ENCODE results near the gene DNAI4. TPM values are rescaled to one million over a fixed set of nuclear protein-coding genes. Genes with fewer than 3 reads are reported as not detected.

DNAI4 gene
- polyA plus RNA-seq, 2 donors = 0.26 to 0.36 TPM

GRCh38 chr1:66775646-66776045 lies 149.0 kb downstream of the DNAI4 start:
- Histone ChIP-seq H3K9me3 (ENCODE audit: control insufficient read depth in 2 of 2, insufficient read depth in 1 of 2, low read depth in 1 of 2, low read length in 1 of 2) (no peaks in the 10 kb centered on the region), H3K4me3 (ENCODE audit: low read depth in 1 of 2, low read length in 2 of 2) (no peak overlapping the region), H3K36me3 (ENCODE audit: control insufficient read depth in 2 of 2, insufficient read depth in 2 of 2, low read length in 1 of 2) (no peaks in the 10 kb centered on the region), H3K4me1 (ENCODE audit: control insufficient read depth in 2 of 2, insufficient read depth in 2 of 2, low read length in 1 of 2) (no peaks in the 10 kb centered on the region), H3K27ac (ENCODE audit: low read depth in 2 of 2, low read length in 1 of 2) (no peak overlapping the region), H3K27me3 (ENCODE audit: control insufficient read depth in 1 of 2, insufficient read depth in 2 of 2, low read length in 2 of 2) (no peaks in the 10 kb centered on the region)
- 94 to 96% methylated on average over 3 of the region's 3 CpGs for whole genome bisulfite sequencing, 2 donors

- no peaks in the 10 kb centered on the region for H3K9me3 ChIP-seq (ENCODE audit: control insufficient read depth in 2 of 2, insufficient read depth in 1 of 2, low read depth in 1 of 2, low read length in 1 of 2)
Observed at GRCh38 chr1:66774438-66774837, 150.2 kb downstream of the DNAI4 start.

DNA sequence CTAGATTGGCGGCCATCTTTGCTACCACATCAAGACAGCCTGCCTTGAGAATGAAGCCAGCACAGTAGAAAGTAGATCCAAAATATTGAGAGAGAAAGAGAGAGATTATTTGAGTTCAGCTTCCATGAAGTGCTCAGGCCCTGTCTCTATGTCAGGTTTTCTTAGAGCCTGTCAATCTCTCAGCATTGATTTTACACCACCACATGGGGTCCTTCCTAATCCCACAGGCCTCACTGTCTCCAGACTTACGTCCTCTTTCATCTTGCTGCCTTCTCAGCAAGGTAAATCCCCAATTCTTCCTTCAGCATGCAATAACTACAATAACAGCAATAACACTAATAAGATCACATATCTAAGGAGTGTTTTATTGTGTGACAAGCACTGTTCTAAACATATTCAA lies 151.4 kb downstream of the DNAI4 start:
- Histone ChIP-seq H3K4me1 (ENCODE audit: control insufficient read depth in 2 of 2, insufficient read depth in 2 of 2, low read length in 1 of 2) (no peaks in the 10 kb centered on the region), H3K9me3 (ENCODE audit: control insufficient read depth in 2 of 2, insufficient read depth in 1 of 2, low read depth in 1 of 2, low read length in 1 of 2) (no peaks in the 10 kb centered on the region), H3K27me3 (ENCODE audit: control insufficient read depth in 1 of 2, insufficient read depth in 2 of 2, low read length in 2 of 2) (no peaks in the 10 kb centered on the region), H3K4me3 (ENCODE audit: low read depth in 1 of 2, low read length in 2 of 2) (no peak overlapping the region), H3K36me3 (ENCODE audit: control insufficient read depth in 2 of 2, insufficient read depth in 2 of 2, low read length in 1 of 2) (no peaks in the 10 kb centered on the region), H3K27ac (ENCODE audit: low read depth in 2 of 2, low read length in 1 of 2) (no peak overlapping the region)
- 92 to 96% methylated on average over 2 of the region's 2 CpGs for WGBS, 2 donors

More at GRCh38 chr1:66774438-66774837, 150.2 kb downstream of the DNAI4 start:
- Histone ChIP-seq H3K36me3 (ENCODE audit: control insufficient read depth in 2 of 2, insufficient read depth in 2 of 2, low read length in 1 of 2) (no peaks in the 10 kb centered on the region), H3K27ac (ENCODE audit: low read depth in 2 of 2, low read length in 1 of 2) (no peak overlapping the region), H3K4me1 (ENCODE audit: control insufficient read depth in 2 of 2, insufficient read depth in 2 of 2, low read length in 1 of 2) (no peaks in the 10 kb centered on the region), H3K4me3 (ENCODE audit: low read depth in 1 of 2, low read length in 2 of 2) (no peak overlapping the region), H3K27me3 (ENCODE audit: control insufficient read depth in 1 of 2, insufficient read depth in 2 of 2, low read length in 2 of 2) (no peaks in the 10 kb centered on the region)
- 65% methylated on average over 2 of the region's 2 CpGs for WGBS, 2 donors

GRCh38 chr1:66770694-66771093 lies 154.0 kb downstream of the DNAI4 start:
- no peaks in the 10 kb centered on the region for H3K27me3 ChIP-seq (ENCODE audit: control insufficient read depth in 1 of 2, insufficient read depth in 2 of 2, low read length in 2 of 2)
- WGBS, 2 donors = 69 to 73% methylated on average over 4 of the region's 4 CpGs
- H3K9me3 ChIP-seq (ENCODE audit: control insufficient read depth in 2 of 2, insufficient read depth in 1 of 2, low read depth in 1 of 2, low read length in 1 of 2) = no peaks in the 10 kb centered on the region

GRCh38 chr1:66770240-66770639 lies 154.4 kb downstream of the DNAI4 start:
- Histone ChIP-seq H3K4me1 (ENCODE audit: control insufficient read depth in 2 of 2, insufficient read depth in 2 of 2, low read length in 1 of 2) (no peaks in the 10 kb centered on the region), H3K9me3 (ENCODE audit: control insufficient read depth in 2 of 2, insufficient read depth in 1 of 2, low read depth in 1 of 2, low read length in 1 of 2) (no peaks in the 10 kb centered on the region), H3K27ac (ENCODE audit: low read depth in 2 of 2, low read length in 1 of 2) (no peak overlapping the region), H3K36me3 (ENCODE audit: control insufficient read depth in 2 of 2, insufficient read depth in 2 of 2, low read length in 1 of 2) (no peaks in the 10 kb centered on the region), H3K4me3 (ENCODE audit: low read depth in 1 of 2, low read length in 2 of 2) (no peak overlapping the region), H3K27me3 (ENCODE audit: control insufficient read depth in 1 of 2, insufficient read depth in 2 of 2, low read length in 2 of 2) (no peaks in the 10 kb centered on the region)
- 93 to 95% methylated on average over 2 of the region's 2 CpGs for WGBS, 2 donors

More at GRCh38 chr1:66770694-66771093, 154.0 kb downstream of the DNAI4 start:
- Histone ChIP-seq H3K4me1 (ENCODE audit: control insufficient read depth in 2 of 2, insufficient read depth in 2 of 2, low read length in 1 of 2) (no peaks in the 10 kb centered on the region), H3K36me3 (ENCODE audit: control insufficient read depth in 2 of 2, insufficient read depth in 2 of 2, low read length in 1 of 2) (no peaks in the 10 kb centered on the region), H3K4me3 (ENCODE audit: low read depth in 1 of 2, low read length in 2 of 2) (no peak overlapping the region), H3K27ac (ENCODE audit: low read depth in 2 of 2, low read length in 1 of 2) (no peak overlapping the region)

- Histone ChIP-seq H3K36me3 (ENCODE audit: control insufficient read depth in 2 of 2, insufficient read depth in 2 of 2, low read length in 1 of 2) (no peaks in the 10 kb centered on the region), H3K4me3 (ENCODE audit: low read depth in 1 of 2, low read length in 2 of 2) (no peak overlapping the region), H3K9me3 (ENCODE audit: control insufficient read depth in 2 of 2, insufficient read depth in 1 of 2, low read depth in 1 of 2, low read length in 1 of 2) (no peaks in the 10 kb centered on the region), H3K27ac (ENCODE audit: low read depth in 2 of 2, low read length in 1 of 2) (no peak overlapping the region), H3K4me1 (ENCODE audit: control insufficient read depth in 2 of 2, insufficient read depth in 2 of 2, low read length in 1 of 2) (no peaks in the 10 kb centered on the region), H3K27me3 (ENCODE audit: control insufficient read depth in 1 of 2, insufficient read depth in 2 of 2, low read length in 2 of 2) (no peaks in the 10 kb centered on the region)
- WGBS, 2 donors = 81 to 85% methylated on average over 7 of the region's 7 CpGs
Observed at GRCh38 chr1:66769512-66770229, 155.0 kb downstream of the DNAI4 start.

DNA sequence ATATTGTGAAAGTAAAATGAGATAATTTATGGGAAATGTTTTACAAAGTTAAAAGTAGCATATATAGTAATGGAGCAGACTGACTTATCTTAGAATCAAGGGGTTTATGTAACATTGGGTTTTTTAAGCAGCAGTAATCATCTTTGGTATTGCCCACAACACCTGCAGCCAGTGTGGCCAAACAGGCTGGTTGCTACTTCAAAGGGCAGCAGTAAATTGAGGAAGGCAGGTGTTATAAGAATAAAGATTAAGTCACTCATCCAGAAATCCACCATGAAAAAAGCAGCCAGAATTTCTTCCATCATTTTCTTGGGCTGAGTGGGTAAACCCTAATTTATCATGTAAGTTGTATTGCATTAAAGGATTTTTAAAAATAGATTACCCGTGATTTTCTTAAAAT lies 155.7 kb downstream of the DNAI4 start:
- WGBS, 2 donors = 82 to 85% methylated on average over 1 of the region's 1 CpG
- Histone ChIP-seq H3K9me3 (ENCODE audit: control insufficient read depth in 2 of 2, insufficient read depth in 1 of 2, low read depth in 1 of 2, low read length in 1 of 2) (no peaks in the 10 kb centered on the region), H3K4me1 (ENCODE audit: control insufficient read depth in 2 of 2, insufficient read depth in 2 of 2, low read length in 1 of 2) (no peaks in the 10 kb centered on the region)

GRCh38 chr1:66767626-66768025 lies 157.0 kb downstream of the DNAI4 start:
- no peaks in the 10 kb centered on the region for H3K27me3 ChIP-seq (ENCODE audit: control insufficient read depth in 1 of 2, insufficient read depth in 2 of 2, low read length in 2 of 2)
- no peaks in the 10 kb centered on the region for H3K9me3 ChIP-seq (ENCODE audit: control insufficient read depth in 2 of 2, insufficient read depth in 1 of 2, low read depth in 1 of 2, low read length in 1 of 2)
- no peak overlapping the region for H3K27ac ChIP-seq (ENCODE audit: low read depth in 2 of 2, low read length in 1 of 2)
- H3K4me3 ChIP-seq (ENCODE audit: low read depth in 1 of 2, low read length in 2 of 2) = no peak overlapping the region
- H3K36me3 ChIP-seq (ENCODE audit: control insufficient read depth in 2 of 2, insufficient read depth in 2 of 2, low read length in 1 of 2) = no peaks in the 10 kb centered on the region
- no peaks in the 10 kb centered on the region for H3K4me1 ChIP-seq (ENCODE audit: control insufficient read depth in 2 of 2, insufficient read depth in 2 of 2, low read length in 1 of 2)

More for the DNA sequence above, 155.7 kb downstream of the DNAI4 start:
- no peak overlapping the region for H3K27ac ChIP-seq (ENCODE audit: low read depth in 2 of 2, low read length in 1 of 2)
- no peaks in the 10 kb centered on the region for H3K27me3 ChIP-seq (ENCODE audit: control insufficient read depth in 1 of 2, insufficient read depth in 2 of 2, low read length in 2 of 2)
- H3K36me3 ChIP-seq (ENCODE audit: control insufficient read depth in 2 of 2, insufficient read depth in 2 of 2, low read length in 1 of 2) = no peaks in the 10 kb centered on the region
- H3K4me3 ChIP-seq (ENCODE audit: low read depth in 1 of 2, low read length in 2 of 2) = no peak overlapping the region

- no peak overlapping the region for H3K4me3 ChIP-seq (ENCODE audit: low read depth in 1 of 2, low read length in 2 of 2)
- H3K27me3 ChIP-seq (ENCODE audit: control insufficient read depth in 1 of 2, insufficient read depth in 2 of 2, low read length in 2 of 2) = no peaks in the 10 kb centered on the region
- H3K27ac ChIP-seq (ENCODE audit: low read depth in 2 of 2, low read length in 1 of 2) = no peak overlapping the region
- H3K4me1 ChIP-seq (ENCODE audit: control insufficient read depth in 2 of 2, insufficient read depth in 2 of 2, low read length in 1 of 2) = no peaks in the 10 kb centered on the region
- no peaks in the 10 kb centered on the region for H3K9me3 ChIP-seq (ENCODE audit: control insufficient read depth in 2 of 2, insufficient read depth in 1 of 2, low read depth in 1 of 2, low read length in 1 of 2)
- no peaks in the 10 kb centered on the region for H3K36me3 ChIP-seq (ENCODE audit: control insufficient read depth in 2 of 2, insufficient read depth in 2 of 2, low read length in 1 of 2)
- 18 to 21% methylated on average over 3 of the region's 3 CpGs for WGBS, 2 donors
Observed at GRCh38 chr1:66764994-66765578, 159.6 kb downstream of the DNAI4 start.

Measured in esophagus (tissue), 2 donors.